ENCODE results near the gene EIPR1. TPM values are rescaled to one million over a fixed set of nuclear protein-coding genes. Genes with fewer than 3 reads are reported as not detected.

Gene EIPR1
- total and polyA plus RNA-seq, 4 donors, result 12.0 to 26.8 (median 23.4) TPM

GRCh38 chr2:3325458-3326181 is 52.0 kb downstream of the EIPR1 start:
- ATAC-seq (ENCODE audit: insufficient read depth, low FRiP score), result no peak
- H3K4me1 ChIP-seq (ENCODE audit: control insufficient read depth in 5 of 5, insufficient read depth in 5 of 5, low read length in 5 of 5), result no peaks in the 10 kb centered on the region
- DNase-seq, result no peak
- peaks cover 0 to 26% (median 4%) of the 10 kb centered on the region in 4 donors for H3K36me3 ChIP-seq (ENCODE audit: control insufficient read depth in 4 of 4, insufficient read depth in 4 of 4, low read length in 4 of 4)
- no peaks in the 10 kb centered on the region for H3K27me3 ChIP-seq (ENCODE audit: control insufficient read depth in 3 of 3, insufficient read depth in 3 of 3, low read length in 2 of 3)
- TF ChIP-seq CTCF (IDR thresholded peaks at IDR 0.05; ENCODE audit: control extremely low read depth, extremely low read depth), result no peak
- 86 to 89% methylated on average over 11 of the region's 11 CpGs for WGBS, 2 donors
- no peak overlapping the region for H3K27ac ChIP-seq (ENCODE audit: low read depth in 1 of 2, low read length in 1 of 2)
- no peak overlapping the region for H3K4me3 ChIP-seq
- peaks cover 0 to 1% (median 0%) of the 10 kb centered on the region in 4 donors for H3K9me3 ChIP-seq (ENCODE audit: control insufficient read depth in 4 of 4, insufficient read depth in 3 of 4, low read length in 3 of 4)
- H3K9ac ChIP-seq (ENCODE audit: insufficient read depth in 1 of 2, low read length in 2 of 2), result no peak overlapping the region

GRCh38 chr2:3324404-3325281 is 53.0 kb downstream of the EIPR1 start:
- TF ChIP-seq CTCF (IDR thresholded peaks at IDR 0.05; ENCODE audit: control extremely low read depth, extremely low read depth), result no peak
- Histone ChIP-seq H3K27ac (ENCODE audit: low read depth in 1 of 2, low read length in 1 of 2) (no peak overlapping the region), H3K27me3 (ENCODE audit: control insufficient read depth in 3 of 3, insufficient read depth in 3 of 3, low read length in 2 of 3) (no peaks in the 10 kb centered on the region), H3K9me3 (ENCODE audit: control insufficient read depth in 4 of 4, insufficient read depth in 3 of 4, low read length in 3 of 4) (no peaks in the 10 kb centered on the region), H3K36me3 (ENCODE audit: control insufficient read depth in 4 of 4, insufficient read depth in 4 of 4, low read length in 4 of 4) (peaks cover 0 to 21% (median 0%) of the 10 kb centered on the region in 4 donors), H3K4me3 (no peak overlapping the region), H3K4me1 (ENCODE audit: control insufficient read depth in 5 of 5, insufficient read depth in 5 of 5, low read length in 5 of 5) (no peaks in the 10 kb centered on the region), H3K9ac (ENCODE audit: insufficient read depth in 1 of 2, low read length in 2 of 2) (no peak overlapping the region)
- DNase-seq (no peak), ATAC-seq (ENCODE audit: insufficient read depth, low FRiP score) (no peak)
- 93 to 94% methylated on average over 34 of the region's 34 CpGs for WGBS, 2 donors

GRCh38 chr2:3324036-3324386 is 53.6 kb downstream of the EIPR1 start:
- H3K36me3 ChIP-seq (ENCODE audit: control insufficient read depth in 4 of 4, insufficient read depth in 4 of 4, low read length in 4 of 4), result peaks cover 0 to 19% (median 0%) of the 10 kb centered on the region in 4 donors
- H3K4me3 ChIP-seq, result no peak overlapping the region
- H3K27ac ChIP-seq (ENCODE audit: low read depth in 1 of 2, low read length in 1 of 2), result no peak overlapping the region
- DNase-seq, result no peak
- ATAC-seq (ENCODE audit: insufficient read depth, low FRiP score), result no peak
- no peaks in the 10 kb centered on the region for H3K9me3 ChIP-seq (ENCODE audit: control insufficient read depth in 4 of 4, insufficient read depth in 3 of 4, low read length in 3 of 4)
- no peaks in the 10 kb centered on the region for H3K27me3 ChIP-seq (ENCODE audit: control insufficient read depth in 3 of 3, insufficient read depth in 3 of 3, low read length in 2 of 3)
- TF ChIP-seq CTCF (IDR thresholded peaks at IDR 0.05; ENCODE audit: control extremely low read depth, extremely low read depth), result no peak
- WGBS, 2 donors, result 94 to 96% methylated on average over 11 of the region's 11 CpGs
- H3K9ac ChIP-seq (ENCODE audit: insufficient read depth in 1 of 2, low read length in 2 of 2), result no peak overlapping the region
- H3K4me1 ChIP-seq (ENCODE audit: control insufficient read depth in 5 of 5, insufficient read depth in 5 of 5, low read length in 5 of 5), result no peaks in the 10 kb centered on the region
